HepG2 (cell line): ENCODE results near the gene PAXX. TPM values are rescaled to one million over a fixed set of nuclear protein-coding genes. Genes with fewer than 3 reads are reported as not detected.

Source experiments
- ATAC-seq: fragments of 200-7000 bp; cut with Tn5 transposase; 3 replicates; pipeline ENCODE4 v1.9.1; 2020; ENCODE audit warnings: mild to moderate bottlenecking, moderate library complexity
- BruUV-seq: library from RNA; stranded (reverse); fragments of 400-500 nt; replicated peaks from 2 replicates; lab custom pipeline; 2021; lab: Mats Ljungman, UMichigan
- CTCF ChIA-PET: fragments of 300-600 bp; formaldehyde crosslinking; extraction: SDS; loops from one replicate; lab custom pipeline; 2021; ENCODE audit warnings: low total read pairs, inconsistent platforms, low intra/inter-chr PET ratio; lab: Yijun Ruan, JAX
- POLR2A ChIA-PET: fragments of 350-600 bp; sonication (Branson Sonifier 250); formaldehyde crosslinking; loops from one replicate; lab custom pipeline; 2020; ENCODE audit warnings: antibody characterized with exemption, inconsistent platforms; lab: Yijun Ruan, JAX
- DNase-seq: peaks from one replicate; pipeline ENCODE4 v3.0.0-alpha.2; 2015; ENCODE audit warnings: low spot score
- FAIRE-seq: peaks from 3 replicates; lab custom pipeline; 2011; peaks lifted over from hg19 to GRCh38; lab: Jason Lieb, UNC
- H2AFZ ChIP-seq: one replicate; pipeline ENCODE4 v1.6.1; 2011; ENCODE audit warnings: low read length, inconsistent platforms
- H3K27ac ChIP-seq: fragments of 300-600 bp; 3 replicates; pipeline ENCODE4 v1.8.0; 2011; ENCODE audit warnings: mixed run types, mild to moderate bottlenecking, mixed read lengths, low read length, inconsistent platforms; ENCODE audit not compliant: insufficient read depth; ENCODE audit errors: extremely low read length
- H3K27me3 ChIP-seq, 2 experiments: fragments of 200-600 bp in 1 of 2; 2 replicates in 1 of 2; 3 replicates in 1 of 2; pipeline versions ENCODE4 v1.6.0 to v1.8.0; 2011; ENCODE audit warnings: low read length in 2 of 2, mild to moderate bottlenecking in 2 of 2, moderate library complexity in 2 of 2, inconsistent platforms in 1 of 2; ENCODE audit not compliant: insufficient read depth in 2 of 2, control insufficient read depth in 1 of 2
- H3K36me3 ChIP-seq, 2 experiments: fragments of 200-600 bp in 1 of 2; replicated peaks in 1 of 2; 2 replicates in 1 of 2; 3 replicates in 1 of 2; pipeline versions ENCODE4 v1.5.1 to v1.8.0; 2011; ENCODE audit warnings: low read length in 2 of 2, inconsistent platforms in 1 of 2; ENCODE audit not compliant: insufficient read depth in 2 of 2, control insufficient read depth in 1 of 2
- H3K4me1 ChIP-seq: 2 replicates; pipeline ENCODE4 v1.5.1; 2012; ENCODE audit warnings: low read length, inconsistent platforms; ENCODE audit not compliant: insufficient read depth
- H3K4me2 ChIP-seq: 2 replicates; pipeline ENCODE4 v1.6.0; 2011; ENCODE audit warnings: low read depth, low read length, inconsistent platforms
- H3K4me3 ChIP-seq, 3 experiments: fragments of 200-600 bp in 1 of 3; sonication (generic), shearing (Covaris generic) in 1 of 3; replicated peaks in 1 of 3; 2 replicates each; pipeline ENCODE4 v1.5.1; 2011 to 2016; ENCODE audit warnings: low read length in 3 of 3, inconsistent platforms in 2 of 3, low read depth in 2 of 3, mild to moderate bottlenecking in 2 of 3, control low read depth in 1 of 3, mixed read lengths in 1 of 3; ENCODE audit not compliant: insufficient read depth in 1 of 3
- H3K79me2 ChIP-seq: one replicate; pipeline ENCODE4 v1.6.1; 2011; ENCODE audit warnings: low read length, inconsistent platforms; ENCODE audit not compliant: insufficient read depth
- H3K9ac ChIP-seq: 2 replicates; pipeline ENCODE4 v1.6.0; 2011; ENCODE audit warnings: mild to moderate bottlenecking, low read depth, low read length, inconsistent platforms; ENCODE audit not compliant: insufficient read depth
- H3K9me3 ChIP-seq: 2 replicates; pipeline ENCODE4 v1.5.1; 2012; ENCODE audit warnings: mild to moderate bottlenecking, low read length
- H4K20me1 ChIP-seq: 2 replicates; pipeline ENCODE4 v1.6.0; 2011; ENCODE audit warnings: inconsistent platforms, mild to moderate bottlenecking, low read length, moderate library complexity; ENCODE audit not compliant: insufficient read depth
- AGO2 ChIP-seq: fragments of 200-400 bp; formaldehyde crosslinking; optimal IDR thresholded peaks from 2 replicates; pipeline ENCODE3; 2017; ENCODE audit warnings: mild to moderate bottlenecking, low read depth, low read length, moderate library complexity
- CHCHD3 ChIP-seq: sonication (generic); formaldehyde crosslinking; IDR thresholded peaks from 2 replicates; pipeline ENCODE4 v1.8.0; 2022; ENCODE audit warnings: mild to moderate bottlenecking, missing genetic modification reagents, moderate library complexity
- FIP1L1 ChIP-seq: fragments of 200-400 bp; formaldehyde crosslinking; IDR thresholded peaks from 2 replicates; pipeline ENCODE4 v1.6.1; 2018; ENCODE audit warnings: low read depth, mild to moderate bottlenecking, low read length, moderate library complexity, borderline replicate concordance; ENCODE audit not compliant: insufficient read depth
- GPBP1L1 ChIP-seq: sonication (generic); formaldehyde crosslinking; IDR thresholded peaks from 2 replicates; pipeline ENCODE4 v1.5.0; 2020; ENCODE audit warnings: mild to moderate bottlenecking, missing genetic modification reagents
- IRF2 ChIP-seq: IDR thresholded peaks from 2 replicates; pipeline ENCODE4 v1.6.1; 2018; ENCODE audit warnings: missing genetic modification reagents, missing compliant biosample characterization
- MTF1 ChIP-seq: sonication (generic); formaldehyde crosslinking; IDR thresholded peaks from 2 replicates; pipeline ENCODE4 v1.5.0; 2020; ENCODE audit warnings: missing genetic modification reagents
- MTF2 ChIP-seq: sonication (generic); formaldehyde crosslinking; IDR thresholded peaks from 2 replicates; pipeline ENCODE4 v1.5.0; 2020; ENCODE audit warnings: missing genetic modification reagents, borderline replicate concordance
- PRPF4 ChIP-seq: fragments of 200-400 bp; formaldehyde crosslinking; IDR thresholded peaks from 2 replicates; pipeline ENCODE4 v1.6.1; 2016; ENCODE audit warnings: low read length, low read depth; ENCODE audit not compliant: poor library complexity, severe bottlenecking
- REXO4 ChIP-seq: sonication (generic); formaldehyde crosslinking; IDR thresholded peaks from 2 replicates; pipeline ENCODE4 v1.8.0; 2022; ENCODE audit warnings: missing genetic modification reagents, mild to moderate bottlenecking, borderline replicate concordance
- TP53 ChIP-seq: sonication (generic); formaldehyde crosslinking; conservative IDR thresholded peaks from 2 replicates; pipeline ENCODE4 v1.4.0; 2020; ENCODE audit warnings: missing genetic modification reagents
- ZBTB38 ChIP-seq: sonication (generic); formaldehyde crosslinking; IDR thresholded peaks from 2 replicates; pipeline ENCODE4 v1.5.1; 2020; ENCODE audit warnings: mild to moderate bottlenecking, missing genetic modification reagents
- ZNF749 ChIP-seq: sonication (generic); formaldehyde crosslinking; IDR thresholded peaks from 2 replicates; pipeline ENCODE4 v1.8.0; 2022; ENCODE audit warnings: mild to moderate bottlenecking, missing genetic modification reagents, moderate library complexity, borderline replicate concordance
- WGBS: methylation state at CpG from one replicate; pipeline ENCODE4 v1.1.6; 2017; ENCODE audit warnings: low lambda C conversion rate; 5-methylcytosine and 5-hydroxymethylcytosine counted together
- in situ Hi-C: cut with HindIII; loops from 2 replicates; pipeline ENCODE4 v1.10.0; 2017; ENCODE audit warnings: low pct_unique_long_range_greater_than_20kb; ENCODE audit not compliant: extremely low pct_ligation_motif_present
- intact Hi-C: fragments of 100-400 bp; cut with micrococcal nuclease; formaldehyde crosslinking; loops from one replicate; pipeline ENCODE4 v1.10.0; 2022; ENCODE audit not compliant: unreplicated experiment
- polyA plus RNA-seq, 8 experiments: library from polyadenylated mRNA; depleted of rRNA in 3 of 8; stranded (reverse) in 7 of 8; unstranded in 1 of 8; fragments of >200 nt; fragmentation: Illumina TruSeq in 4 of 8; extraction: Trizol in 4 of 8; gene quantifications; 2 replicates each; pipeline versions ENCODE4 v1.2.1 to v1.2.3, GENCODE V29; 2011 to 2016; ENCODE audit warnings: low read depth in 4 of 8, missing spikeins in 1 of 8, mixed read lengths in 1 of 8; ENCODE audit not compliant: insufficient read depth in 1 of 8
- total RNA-seq, 5 experiments: library from RNA; depleted of rRNA; stranded (reverse); fragments of >200 nt; fragmentation: Illumina TruSeq; extraction: Trizol; gene quantifications; 2 replicates each; pipeline ENCODE4 v1.2.3, GENCODE V29; 2016; ENCODE audit warnings: low read depth in 1 of 5

Gene PAXX
- total and polyA plus RNA-seq, 2 of the 13 experiments (the other 11 are each of a cell fraction or from before 2014, with no cell fraction given), result 14.0 to 31.9 TPM

- no peak for ATAC-seq
- H4K20me1 ChIP-seq, result no peaks in the 10 kb centered on the region
- WGBS, result 87% methylated on average over 19 of the region's 30 CpGs
- no peaks in the 10 kb centered on the region for H3K27me3 ChIP-seq
- BruUV-seq, result no TSS peak
- H2AFZ ChIP-seq, result no peak overlapping the region
- H3K9ac ChIP-seq, result no peak overlapping the region
- DNase-seq, result no peak
- H3K4me1 ChIP-seq, result peaks cover 67% of the 10 kb centered on the region
- CTCF ChIA-PET, result no interaction called here
- no peak overlapping the region for H3K27ac ChIP-seq
- no peaks in the 10 kb centered on the region for H3K9me3 ChIP-seq
- POLR2A ChIA-PET, result interaction anchor here (1.0 to 1.8 kb wide), 4 partner anchors 27 to 196 kb away, joined by 3 to 8 read pairs (median 4); partner anchors contain the start of genes C8G and FBXW5
- in situ Hi-C loops, result no loop called here
- intact Hi-C loops, result no loop called here
- FAIRE-seq, result no peak
- no peak for TF ChIP-seq IRF2 (CRISPR knock-in tag)
- no peak for TF ChIP-seq MTF2 (CRISPR knock-in tag)
- peak; percentile 44 for TF ChIP-seq AGO2
- no peak for TF ChIP-seq ZNF749 (CRISPR knock-in tag)
- TF ChIP-seq TP53, result no peak
- TF ChIP-seq MTF1 (CRISPR knock-in tag), result no peak
- TF ChIP-seq REXO4, result no peak
- TF ChIP-seq ZBTB38 (CRISPR knock-in tag), result peak; percentile 74; the same call in 1 of the 2 replicates
- no peak for TF ChIP-seq CHCHD3 (CRISPR knock-in tag)
- TF ChIP-seq PRPF4, result peak; percentile 76
- TF ChIP-seq GPBP1L1 (CRISPR knock-in tag), result no peak
- no peak for TF ChIP-seq FIP1L1
- H3K79me2 ChIP-seq, result peaks cover 5% of the 10 kb centered on the region
- no peak overlapping the region for H3K4me2 ChIP-seq
- H3K36me3 ChIP-seq, result no peaks in the 10 kb centered on the region
- H3K4me3 ChIP-seq, result no peak overlapping the region
These were observed 3.1 kb downstream of the PAXX start for GRCh38 chr9:136995362-136995761.
